Body of pancreas (tissue), 4 donors: ENCODE measurements around the gene C3orf20.

Experiments used
- POLR2A ChIP-seq, 3 donors: fragments of 450-650 bp; IDR thresholded peaks; one replicate each; pipeline ENCODE4 v1.6.1; 2016; ENCODE audit warnings: antibody characterized with exemption in 3 of 3, mild to moderate bottlenecking in 2 of 3
- TF ChIP-seq, protein P1 (sequence below), 7 experiments: fragments of 450-650 bp in 4 of 7; fragments of 200-600 bp in 3 of 7; sonication (generic) in 3 of 7; IDR thresholded peaks; one replicate each; pipeline ENCODE4 v1.5.1; 2016 to 2019; ENCODE audit warnings: antibody characterized with exemption in 7 of 7

DNA sequence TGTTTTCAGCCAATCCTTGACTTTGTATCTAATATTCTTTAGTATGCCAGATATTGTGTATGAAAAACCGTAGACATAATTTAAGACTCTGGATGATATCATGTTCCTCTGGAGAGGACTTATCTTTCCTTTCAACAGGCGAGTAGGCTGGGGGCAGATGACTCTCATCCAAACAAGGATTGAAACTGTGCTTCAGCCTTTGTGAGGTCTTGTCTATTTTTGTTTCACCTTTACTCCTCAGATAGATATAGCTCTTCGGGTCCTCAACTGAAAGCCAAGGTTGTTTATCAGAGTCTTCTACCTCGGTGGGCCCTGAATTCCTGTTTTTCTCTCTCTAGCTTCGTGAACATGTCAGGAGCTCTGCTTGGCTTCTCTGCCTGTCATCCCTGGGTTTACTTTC, 66.0 kb downstream of the C3orf20 start:
- TF ChIP-seq, protein P1, sequence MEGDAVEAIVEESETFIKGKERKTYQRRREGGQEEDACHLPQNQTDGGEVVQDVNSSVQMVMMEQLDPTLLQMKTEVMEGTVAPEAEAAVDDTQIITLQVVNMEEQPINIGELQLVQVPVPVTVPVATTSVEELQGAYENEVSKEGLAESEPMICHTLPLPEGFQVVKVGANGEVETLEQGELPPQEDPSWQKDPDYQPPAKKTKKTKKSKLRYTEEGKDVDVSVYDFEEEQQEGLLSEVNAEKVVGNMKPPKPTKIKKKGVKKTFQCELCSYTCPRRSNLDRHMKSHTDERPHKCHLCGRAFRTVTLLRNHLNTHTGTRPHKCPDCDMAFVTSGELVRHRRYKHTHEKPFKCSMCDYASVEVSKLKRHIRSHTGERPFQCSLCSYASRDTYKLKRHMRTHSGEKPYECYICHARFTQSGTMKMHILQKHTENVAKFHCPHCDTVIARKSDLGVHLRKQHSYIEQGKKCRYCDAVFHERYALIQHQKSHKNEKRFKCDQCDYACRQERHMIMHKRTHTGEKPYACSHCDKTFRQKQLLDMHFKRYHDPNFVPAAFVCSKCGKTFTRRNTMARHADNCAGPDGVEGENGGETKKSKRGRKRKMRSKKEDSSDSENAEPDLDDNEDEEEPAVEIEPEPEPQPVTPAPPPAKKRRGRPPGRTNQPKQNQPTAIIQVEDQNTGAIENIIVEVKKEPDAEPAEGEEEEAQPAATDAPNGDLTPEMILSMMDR (IDR thresholded peaks at IDR 0.05): no peak
- no peak for TF ChIP-seq POLR2A (IDR thresholded peaks at IDR 0.05)
